GM18909 (cell line): Measurements from ENCODE around the gene SLCO2B1.

Experiments
- ATAC-seq: cut with Tn5 transposase; IDR thresholded peaks from one replicate; pipeline ENCODE4 v1.9.1; 2021; ENCODE audit warnings: mild to moderate bottlenecking; ENCODE audit not compliant: unreplicated experiment, poor library complexity

The SLCO2B1 gene

GRCh38 chr11:75208446-75208845, 57.5 kb downstream of the SLCO2B1 start:
- no peak for ATAC-seq

- ATAC-seq: no peak
Measured at GRCh38 chr11:75212411-75212810, 61.5 kb downstream of the SLCO2B1 start.

GRCh38 chr11:75214411-75214821, 63.5 kb downstream of the SLCO2B1 start:
- ATAC-seq: no peak

GRCh38 chr11:75214843-75215242, 63.9 kb downstream of the SLCO2B1 start:
- no peak for ATAC-seq

- ATAC-seq: no peak
Measured at GRCh38 chr11:75219869-75220268, 69.0 kb downstream of the SLCO2B1 start.

- no peak for ATAC-seq
Measured at GRCh38 chr11:75223954-75224643, 73.2 kb downstream of the SLCO2B1 start.

- no peak for ATAC-seq
Measured at GRCh38 chr11:75225794-75226193, 74.9 kb downstream of the SLCO2B1 start.

- no peak for ATAC-seq
Measured at GRCh38 chr11:75229466-75229865, 78.6 kb downstream of the SLCO2B1 start.

- no peak for ATAC-seq
Measured at GRCh38 chr11:75230621-75231020, 79.7 kb downstream of the SLCO2B1 start.

- ATAC-seq: no peak
Measured at GRCh38 chr11:75233754-75234172, 82.9 kb downstream of the SLCO2B1 start.

GRCh38 chr11:75236062-75236461, 85.2 kb downstream of the SLCO2B1 start:
- no peak for ATAC-seq

- no peak for ATAC-seq
Measured at GRCh38 chr11:75237050-75237449, 86.1 kb downstream of the SLCO2B1 start.

- ATAC-seq: no peak
Measured at GRCh38 chr11:75238595-75239440, 87.9 kb downstream of the SLCO2B1 start.

GRCh38 chr11:75239531-75240290, 88.8 kb downstream of the SLCO2B1 start:
- no peak for ATAC-seq

GRCh38 chr11:75240311-75241035, 89.6 kb downstream of the SLCO2B1 start, which contains the start of gene TPBGL:
Gene TPBGL, plus strand, starts transcription at chr11:75240774. Its CDS starts 276 bp downstream, at chr11:75241050.
- no peak for ATAC-seq

GRCh38 chr11:75241036-75241905, 90.4 kb downstream of the SLCO2B1 start:
- ATAC-seq: peak; percentile 84

GRCh38 chr11:75241906-75242644, 91.2 kb downstream of the SLCO2B1 start:
- ATAC-seq: peak; percentile 16
